Spinal cord (tissue), 10 donors: Measurements from ENCODE around the gene TIGD7. TPM values are rescaled to one million over a fixed set of nuclear protein-coding genes. Genes with fewer than 3 reads are reported as not detected.

Source experiments
- DNase-seq, 6 donors: peaks; one replicate each; pipeline versions ENCODE4 v3.0.0 to v3.0.0-alpha.2; 2013 to 2015; ENCODE audit warnings: low spot score in 6 of 6, low read depth in 4 of 6
- H3K27ac ChIP-seq: one replicate; pipeline ENCODE4 v1.5.1; 2013; ENCODE audit warnings: low read depth, low read length, control low read depth
- H3K27me3 ChIP-seq: one replicate; pipeline ENCODE4 v1.6.1; 2013; ENCODE audit warnings: low read length; ENCODE audit not compliant: control insufficient read depth, insufficient read depth
- H3K36me3 ChIP-seq: one replicate; pipeline ENCODE4 v1.6.1; 2013; ENCODE audit warnings: low read length; ENCODE audit not compliant: control insufficient read depth, insufficient read depth
- H3K4me1 ChIP-seq: one replicate; pipeline ENCODE4 v1.6.1; 2013; ENCODE audit warnings: low read length; ENCODE audit not compliant: control insufficient read depth, insufficient read depth
- H3K4me3 ChIP-seq: one replicate; pipeline ENCODE4 v1.5.1; 2013; ENCODE audit warnings: low read depth, low read length, control low read depth
- H3K9me3 ChIP-seq: one replicate; pipeline ENCODE4 v1.6.1; 2013; ENCODE audit warnings: low read length; ENCODE audit not compliant: control insufficient read depth, insufficient read depth
- WGBS: methylation state at CpG from one replicate; pipeline ENCODE4 v1.1.5; 2013; ENCODE audit warnings: missing lambda C conversion rate; ENCODE audit not compliant: insufficient coverage; 5-methylcytosine and 5-hydroxymethylcytosine counted together
- long read RNA-seq, 4 donors: transcript quantifications; one replicate each; lab custom pipeline, GENCODE V29; 2026
- polyA plus RNA-seq, 2 donors: library from polyadenylated mRNA; unstranded; fragments of 120-200 nt; gene quantifications; one replicate each; pipeline ENCODE4 v1.2.1, GENCODE V29; 2013; ENCODE audit not compliant: insufficient read length in 2 of 2
- total RNA-seq, 2 donors: library from RNA; depleted of rRNA in 1 of 2; stranded (reverse); fragments of 120-200 nt in 1 of 2; fragments of >200 nt in 1 of 2; gene quantifications; one replicate each; pipeline versions ENCODE4 v1.2.3 to v1.2.4, GENCODE V29; 2013 to 2014
- donor health status: healthy.

Gene TIGD7
- total RNA-seq (10 to 100 TPM; 20.3 to 23.8 TPM), polyA plus RNA-seq (10 to 100 TPM; 12.0 to 14.0 TPM)
- long read RNA-seq, donor 1, partial matches to known transcripts = 0 of 4 reads
- long read RNA-seq, donor 1, other reads (novel, unspliced or antisense) = 0 of 4 reads
- long read RNA-seq, donor 2, partial matches to known transcripts = 0 of 3 reads
- long read RNA-seq, donor 2, other reads (novel, unspliced or antisense) = 0 of 3 reads
- long read RNA-seq, donor 3, partial matches to known transcripts = 0 of 2 reads
- long read RNA-seq, donor 3, other reads (novel, unspliced or antisense) = 0 of 2 reads
- long read RNA-seq, donor 4, partial matches to known transcripts = 0 of 1 reads
- long read RNA-seq, donor 4, other reads (novel, unspliced or antisense) = 0 of 1 reads

DNA sequence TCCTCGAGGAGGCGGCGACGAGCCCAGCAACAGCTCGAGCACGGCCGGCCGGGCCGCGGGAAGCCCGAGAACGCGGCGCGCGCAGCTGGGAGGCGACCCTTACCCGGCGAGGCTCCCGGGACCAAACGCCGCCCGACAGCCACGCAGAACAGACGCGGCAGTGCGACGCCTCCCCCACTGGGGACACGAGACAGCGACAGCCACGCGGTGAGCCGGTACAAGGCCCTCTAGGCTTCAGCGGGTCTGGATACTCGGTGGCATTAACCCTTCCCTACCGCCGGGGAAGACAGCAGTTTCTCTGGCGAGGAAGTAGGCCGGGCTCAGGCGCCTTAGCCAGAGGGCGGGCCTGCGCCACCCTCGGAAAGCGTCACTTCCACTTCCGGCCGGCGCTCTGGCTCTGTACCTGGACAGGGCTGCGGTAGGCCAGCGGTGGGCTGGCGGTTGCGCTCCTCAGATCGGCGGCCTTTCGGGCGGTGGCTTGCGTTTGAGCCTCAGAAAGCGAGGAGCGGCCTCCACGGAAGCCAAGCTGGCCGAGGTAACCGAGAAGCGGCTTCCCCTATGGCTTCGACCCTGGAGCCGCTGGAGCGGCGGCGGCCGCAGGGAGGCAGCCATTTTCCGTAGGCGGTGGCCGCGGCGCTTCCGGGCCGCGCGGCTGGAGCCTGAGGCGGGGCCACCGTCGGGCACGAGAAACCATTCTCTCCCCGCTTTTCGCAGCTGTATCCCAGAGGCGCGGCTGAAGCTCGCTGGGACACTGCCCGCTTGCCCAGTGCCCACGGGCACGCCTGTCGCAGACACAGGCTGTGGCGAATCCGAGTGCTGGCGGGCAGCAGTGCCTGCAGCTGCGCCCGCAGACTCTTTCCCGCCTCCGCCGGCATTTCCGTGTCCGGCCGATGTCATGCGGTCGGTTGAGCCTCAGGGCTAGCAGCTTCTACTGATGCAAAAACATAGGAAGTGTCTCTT, at the start of gene TIGD7, which contains the start of gene ZNF75A:
Gene TIGD7, minus strand, starts transcription at position 322 of the 960 bp plus-strand sequence. CDS start 4,816 bp downstream, outside the sequence.
Gene ZNF75A, plus strand, starts transcription at position 389 of the 960 bp plus-strand sequence. CDS start 2,932 bp downstream, outside the sequence.
- H3K4me3 ChIP-seq = peak within 1 kb of the TSS; percentile 88
- H3K9me3 ChIP-seq = peaks cover 6% of the 10 kb centered on the region
- DNase-seq = peak; percentile 84 to 99 (median 92)
- H3K27ac ChIP-seq = peak within 1 kb of the TSS; percentile 95
- H3K27me3 ChIP-seq = no peaks in the 10 kb centered on the region
- peaks cover 34% of the 10 kb centered on the region for H3K36me3 ChIP-seq
- WGBS = under 1% methylated on average over 103 of the region's 103 CpGs
- H3K4me1 ChIP-seq = peaks cover 5% of the 10 kb centered on the region

GRCh38 chr16:3349175-3349574, 43.9 kb upstream of the TIGD7 start:
- DNase-seq = no peak
- Histone ChIP-seq H3K27ac (no peak overlapping the region), H3K9me3 (no peaks in the 10 kb centered on the region), H3K4me1 (no peaks in the 10 kb centered on the region), H3K36me3 (no peaks in the 10 kb centered on the region), H3K4me3 (no peak overlapping the region), H3K27me3 (no peaks in the 10 kb centered on the region)
- WGBS = 73% methylated on average over 6 of the region's 13 CpGs

GRCh38 chr16:3348547-3349167, 43.4 kb upstream of the TIGD7 start:
- Histone ChIP-seq H3K36me3 (no peaks in the 10 kb centered on the region), H3K4me1 (no peaks in the 10 kb centered on the region), H3K27ac (no peak overlapping the region), H3K27me3 (no peaks in the 10 kb centered on the region), H3K9me3 (no peaks in the 10 kb centered on the region), H3K4me3 (no peak overlapping the region)
- no peak for DNase-seq
- 64% methylated on average over 3 of the region's 4 CpGs for WGBS

- WGBS = 80% methylated on average over 1 of the region's 10 CpGs
- H3K27me3 ChIP-seq = no peaks in the 10 kb centered on the region
- H3K9me3 ChIP-seq = no peaks in the 10 kb centered on the region
- H3K36me3 ChIP-seq = no peaks in the 10 kb centered on the region
- H3K4me3 ChIP-seq = no peak overlapping the region
- no peaks in the 10 kb centered on the region for H3K4me1 ChIP-seq
- no peak for DNase-seq
- H3K27ac ChIP-seq = no peak overlapping the region
Observed at GRCh38 chr16:3347586-3347985, 42.4 kb upstream of the TIGD7 start.

DNA sequence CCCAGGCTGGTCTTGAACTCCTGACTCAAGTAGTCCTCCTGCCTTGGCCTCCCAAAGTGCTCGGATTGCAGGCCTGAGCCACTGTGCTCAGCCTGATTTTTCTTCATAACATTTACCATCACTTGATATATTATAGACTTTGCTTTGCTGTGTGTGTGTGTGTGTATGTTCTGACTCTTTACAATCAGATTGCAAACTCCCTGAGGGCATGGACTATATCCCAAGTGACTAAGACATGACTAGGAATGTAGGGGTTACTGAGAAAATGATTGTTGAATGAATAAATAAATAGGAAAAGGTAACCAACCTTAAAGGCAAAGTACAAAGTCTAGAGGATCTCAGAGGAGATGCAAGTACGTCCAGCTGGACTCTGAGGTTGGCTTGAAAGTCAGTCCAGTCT, 40.8 kb upstream of the TIGD7 start:
- Histone ChIP-seq H3K4me1 (no peaks in the 10 kb centered on the region), H3K4me3 (no peak overlapping the region), H3K27me3 (no peaks in the 10 kb centered on the region), H3K36me3 (no peaks in the 10 kb centered on the region), H3K27ac (no peak overlapping the region), H3K9me3 (no peaks in the 10 kb centered on the region)
- no CpG with 5 or more reads among the region's 2 CpGs for WGBS
- no peak for DNase-seq

- WGBS = 60% methylated on average over 1 of the region's 2 CpGs
- Histone ChIP-seq H3K27ac (no peak overlapping the region), H3K27me3 (no peaks in the 10 kb centered on the region), H3K36me3 (no peaks in the 10 kb centered on the region), H3K4me1 (no peaks in the 10 kb centered on the region), H3K9me3 (no peaks in the 10 kb centered on the region), H3K4me3 (no peak overlapping the region)
- DNase-seq = no peak
Observed at GRCh38 chr16:3328643-3329042, 23.4 kb upstream of the TIGD7 start.

GRCh38 chr16:3328104-3328503, 22.9 kb upstream of the TIGD7 start:
- no peaks in the 10 kb centered on the region for H3K36me3 ChIP-seq
- no peaks in the 10 kb centered on the region for H3K27me3 ChIP-seq
- no peak for DNase-seq
- no peaks in the 10 kb centered on the region for H3K9me3 ChIP-seq
- H3K27ac ChIP-seq = no peak overlapping the region
- WGBS = 71% methylated on average over 1 of the region's 3 CpGs
- no peak overlapping the region for H3K4me3 ChIP-seq
- H3K4me1 ChIP-seq = no peaks in the 10 kb centered on the region

- Histone ChIP-seq H3K27ac (no peak overlapping the region), H3K4me3 (no peak overlapping the region), H3K27me3 (no peaks in the 10 kb centered on the region), H3K9me3 (no peaks in the 10 kb centered on the region), H3K36me3 (no peaks in the 10 kb centered on the region), H3K4me1 (no peaks in the 10 kb centered on the region)
- DNase-seq = no peak
- WGBS = 80% methylated on average over 1 of the region's 4 CpGs
Observed at GRCh38 chr16:3327514-3327913, 22.3 kb upstream of the TIGD7 start.

- H3K27me3 ChIP-seq = no peaks in the 10 kb centered on the region
- H3K9me3 ChIP-seq = peaks cover 20% of the 10 kb centered on the region
- H3K4me3 ChIP-seq = no peak overlapping the region
- H3K27ac ChIP-seq = no peak overlapping the region
- no peaks in the 10 kb centered on the region for H3K4me1 ChIP-seq
- no peak for DNase-seq
- peaks cover 10% of the 10 kb centered on the region for H3K36me3 ChIP-seq
- WGBS = 22% methylated on average over 1 of the region's 2 CpGs
Observed at GRCh38 chr16:3321816-3322215, 16.6 kb upstream of the TIGD7 start.
